ENCODE measurements around the gene SPATS2L.

DNA sequence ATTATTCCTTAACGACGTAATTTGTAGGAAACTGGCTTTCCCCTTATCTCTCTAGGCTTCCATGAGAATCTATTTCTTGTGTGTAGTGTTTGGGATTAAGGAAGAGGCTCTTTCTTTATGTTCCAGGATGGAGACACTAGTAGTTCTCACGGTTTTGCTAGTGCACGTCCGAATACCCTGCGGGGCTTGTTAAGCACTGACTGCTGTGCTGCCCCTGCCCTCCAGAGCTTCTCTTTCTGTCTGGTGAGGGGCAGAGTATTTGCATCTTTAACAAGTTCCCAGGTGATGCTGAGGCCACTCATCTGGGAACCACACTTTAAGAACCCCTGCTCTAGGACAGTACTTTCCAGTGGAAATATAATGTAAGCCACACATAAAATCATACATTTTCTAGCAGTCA lies 76.4 kb downstream of the SPATS2L start:
- TF ChIP-seq EZH2phosphoT487 (IDR thresholded peaks at IDR 0.05; ENCODE audit: unreplicated experiment) (no peak), EZH2 (IDR thresholded peaks at IDR 0.05; ENCODE audit: low read depth, unreplicated experiment) (no peak), POLR2AphosphoS5 (IDR thresholded peaks at IDR 0.05; ENCODE audit: low read depth) (no peak), STAT1 (IDR thresholded peaks at IDR 0.05; ENCODE audit: unreplicated experiment) (no peak)
- TF ChIP-seq, protein P1, sequence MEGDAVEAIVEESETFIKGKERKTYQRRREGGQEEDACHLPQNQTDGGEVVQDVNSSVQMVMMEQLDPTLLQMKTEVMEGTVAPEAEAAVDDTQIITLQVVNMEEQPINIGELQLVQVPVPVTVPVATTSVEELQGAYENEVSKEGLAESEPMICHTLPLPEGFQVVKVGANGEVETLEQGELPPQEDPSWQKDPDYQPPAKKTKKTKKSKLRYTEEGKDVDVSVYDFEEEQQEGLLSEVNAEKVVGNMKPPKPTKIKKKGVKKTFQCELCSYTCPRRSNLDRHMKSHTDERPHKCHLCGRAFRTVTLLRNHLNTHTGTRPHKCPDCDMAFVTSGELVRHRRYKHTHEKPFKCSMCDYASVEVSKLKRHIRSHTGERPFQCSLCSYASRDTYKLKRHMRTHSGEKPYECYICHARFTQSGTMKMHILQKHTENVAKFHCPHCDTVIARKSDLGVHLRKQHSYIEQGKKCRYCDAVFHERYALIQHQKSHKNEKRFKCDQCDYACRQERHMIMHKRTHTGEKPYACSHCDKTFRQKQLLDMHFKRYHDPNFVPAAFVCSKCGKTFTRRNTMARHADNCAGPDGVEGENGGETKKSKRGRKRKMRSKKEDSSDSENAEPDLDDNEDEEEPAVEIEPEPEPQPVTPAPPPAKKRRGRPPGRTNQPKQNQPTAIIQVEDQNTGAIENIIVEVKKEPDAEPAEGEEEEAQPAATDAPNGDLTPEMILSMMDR (conservative IDR thresholded peaks at IDR 0.05; ENCODE audit: low read depth in 2 of 2) = no peak
- TF ChIP-seq, protein P2, sequence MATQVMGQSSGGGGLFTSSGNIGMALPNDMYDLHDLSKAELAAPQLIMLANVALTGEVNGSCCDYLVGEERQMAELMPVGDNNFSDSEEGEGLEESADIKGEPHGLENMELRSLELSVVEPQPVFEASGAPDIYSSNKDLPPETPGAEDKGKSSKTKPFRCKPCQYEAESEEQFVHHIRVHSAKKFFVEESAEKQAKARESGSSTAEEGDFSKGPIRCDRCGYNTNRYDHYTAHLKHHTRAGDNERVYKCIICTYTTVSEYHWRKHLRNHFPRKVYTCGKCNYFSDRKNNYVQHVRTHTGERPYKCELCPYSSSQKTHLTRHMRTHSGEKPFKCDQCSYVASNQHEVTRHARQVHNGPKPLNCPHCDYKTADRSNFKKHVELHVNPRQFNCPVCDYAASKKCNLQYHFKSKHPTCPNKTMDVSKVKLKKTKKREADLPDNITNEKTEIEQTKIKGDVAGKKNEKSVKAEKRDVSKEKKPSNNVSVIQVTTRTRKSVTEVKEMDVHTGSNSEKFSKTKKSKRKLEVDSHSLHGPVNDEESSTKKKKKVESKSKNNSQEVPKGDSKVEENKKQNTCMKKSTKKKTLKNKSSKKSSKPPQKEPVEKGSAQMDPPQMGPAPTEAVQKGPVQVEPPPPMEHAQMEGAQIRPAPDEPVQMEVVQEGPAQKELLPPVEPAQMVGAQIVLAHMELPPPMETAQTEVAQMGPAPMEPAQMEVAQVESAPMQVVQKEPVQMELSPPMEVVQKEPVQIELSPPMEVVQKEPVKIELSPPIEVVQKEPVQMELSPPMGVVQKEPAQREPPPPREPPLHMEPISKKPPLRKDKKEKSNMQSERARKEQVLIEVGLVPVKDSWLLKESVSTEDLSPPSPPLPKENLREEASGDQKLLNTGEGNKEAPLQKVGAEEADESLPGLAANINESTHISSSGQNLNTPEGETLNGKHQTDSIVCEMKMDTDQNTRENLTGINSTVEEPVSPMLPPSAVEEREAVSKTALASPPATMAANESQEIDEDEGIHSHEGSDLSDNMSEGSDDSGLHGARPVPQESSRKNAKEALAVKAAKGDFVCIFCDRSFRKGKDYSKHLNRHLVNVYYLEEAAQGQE (IDR thresholded peaks at IDR 0.05; ENCODE audit: unreplicated experiment) = no peak

Data from GM23338 (cell line).